GM10248 (cell line): ENCODE measurements around the gene C4BPB.

Experiments
- CTCF ChIA-PET: fragments of 300-600 bp; sonication (Branson Sonifier 250); formaldehyde crosslinking; extraction: SDS; loops from one replicate; lab custom pipeline; 2021; ENCODE audit warnings: antibody characterized with exemption; lab: Yijun Ruan, JAX
- POLR2A ChIA-PET: fragments of 350-650 bp; sonication (Branson Sonifier 250); formaldehyde crosslinking; extraction: SDS; loops from one replicate; lab custom pipeline; 2020; ENCODE audit warnings: antibody characterized with exemption; lab: Yijun Ruan, JAX
- DNase-seq: peaks from one replicate; pipeline ENCODE4 v3.0.0; 2012; ENCODE audit errors: extremely low spot score
- TF ChIP-seq, protein P1 (sequence below): IDR thresholded peaks from 2 replicates; pipeline ENCODE4 v1.5.1; 2012; ENCODE audit warnings: mild to moderate bottlenecking, low read depth; ENCODE audit errors: extremely low read depth, missing control alignments, control extremely low read depth

Gene C4BPB

DNA sequence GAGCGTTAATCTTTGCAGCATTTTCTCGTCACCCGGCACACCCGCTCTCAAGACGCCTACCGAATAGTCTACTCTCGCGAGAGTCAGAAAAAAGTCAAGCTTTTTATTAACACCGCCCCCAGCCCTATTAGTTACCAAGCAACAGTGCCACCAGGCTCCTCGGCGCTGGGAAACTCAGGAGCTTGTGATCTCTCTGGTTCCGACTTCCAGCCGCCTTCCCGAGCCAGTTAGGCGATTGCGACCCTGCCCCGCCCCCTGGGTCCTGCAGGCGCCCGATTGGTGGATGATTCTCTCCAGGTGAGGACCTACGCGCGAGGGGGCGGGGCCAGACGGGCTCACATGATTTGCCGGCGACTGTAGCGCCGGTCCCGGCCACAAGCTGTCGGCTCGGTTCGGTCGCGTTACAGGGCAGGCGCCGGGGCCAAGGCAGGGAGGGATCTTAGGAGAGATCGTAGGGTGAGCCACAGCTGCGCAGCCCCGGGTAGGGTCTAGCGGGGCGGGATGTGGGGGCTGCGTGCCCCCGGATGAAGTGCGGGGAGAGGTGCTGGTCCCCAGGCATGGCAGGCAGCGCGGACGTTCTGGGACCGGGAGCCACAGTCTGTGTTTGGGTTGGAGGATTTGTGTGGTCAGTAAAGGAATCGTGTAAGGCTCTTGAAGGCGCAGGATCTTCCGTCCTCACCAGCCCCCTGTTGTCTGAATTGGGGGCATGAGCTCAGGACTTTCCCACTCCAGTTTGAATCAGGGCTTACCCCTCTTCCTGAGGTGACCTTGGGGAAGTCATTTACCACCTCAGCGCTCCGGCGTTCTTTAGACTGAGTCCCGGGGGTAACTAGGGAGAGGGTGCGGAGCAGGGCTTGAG is 35.5 kb upstream of the C4BPB start, which contains the start of gene PFKFB2:
Gene PFKFB2 (plus strand): TSS at position 365 of the 859 bp plus-strand sequence. CDS start 1,443 bp downstream, outside the sequence.
- ChIA-PET CTCF (interaction anchor here (0.9 to 1.6 kb wide), 14 partner anchors 11 to 512 kb away, joined by 3 to 9 read pairs (median 4); partner anchors contain the start of genes CD55 and EIF2D), POLR2A (interaction anchor here (1.4 kb wide), 1 partner anchor 770 kb away, joined by 3 read pairs; no protein-coding TSS in a partner anchor)
- DNase-seq, result peak; percentile 92
- TF ChIP-seq, protein P1, sequence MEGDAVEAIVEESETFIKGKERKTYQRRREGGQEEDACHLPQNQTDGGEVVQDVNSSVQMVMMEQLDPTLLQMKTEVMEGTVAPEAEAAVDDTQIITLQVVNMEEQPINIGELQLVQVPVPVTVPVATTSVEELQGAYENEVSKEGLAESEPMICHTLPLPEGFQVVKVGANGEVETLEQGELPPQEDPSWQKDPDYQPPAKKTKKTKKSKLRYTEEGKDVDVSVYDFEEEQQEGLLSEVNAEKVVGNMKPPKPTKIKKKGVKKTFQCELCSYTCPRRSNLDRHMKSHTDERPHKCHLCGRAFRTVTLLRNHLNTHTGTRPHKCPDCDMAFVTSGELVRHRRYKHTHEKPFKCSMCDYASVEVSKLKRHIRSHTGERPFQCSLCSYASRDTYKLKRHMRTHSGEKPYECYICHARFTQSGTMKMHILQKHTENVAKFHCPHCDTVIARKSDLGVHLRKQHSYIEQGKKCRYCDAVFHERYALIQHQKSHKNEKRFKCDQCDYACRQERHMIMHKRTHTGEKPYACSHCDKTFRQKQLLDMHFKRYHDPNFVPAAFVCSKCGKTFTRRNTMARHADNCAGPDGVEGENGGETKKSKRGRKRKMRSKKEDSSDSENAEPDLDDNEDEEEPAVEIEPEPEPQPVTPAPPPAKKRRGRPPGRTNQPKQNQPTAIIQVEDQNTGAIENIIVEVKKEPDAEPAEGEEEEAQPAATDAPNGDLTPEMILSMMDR, result no peak

DNA sequence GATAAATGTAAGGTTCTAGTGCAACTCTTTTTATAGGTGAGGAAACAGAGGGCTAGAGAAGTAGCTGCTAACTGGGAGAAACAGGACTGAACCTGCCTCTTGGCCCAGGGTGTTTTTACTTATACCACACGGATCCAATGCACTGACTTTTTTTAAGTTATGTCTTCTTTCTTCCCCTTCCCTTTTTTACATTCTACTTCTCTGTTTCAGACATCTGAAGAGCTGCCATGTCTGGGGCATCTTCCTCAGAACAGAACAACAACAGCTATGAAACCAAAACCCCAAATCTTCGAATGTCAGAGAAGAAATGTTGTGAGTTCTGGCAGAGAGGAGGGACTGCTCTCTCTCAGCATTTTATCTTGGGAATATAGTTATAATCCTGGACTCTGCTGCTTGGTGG is 34.2 kb upstream of the C4BPB start:
- TF ChIP-seq, protein P1, result no peak
- DNase-seq, result no peak
- ChIA-PET CTCF (interaction anchor here (1.2 to 3.2 kb wide), 5 partner anchors 13 to 30 kb away, joined by 3 to 12 read pairs (median 4); no protein-coding TSS in a partner anchor), POLR2A (no interaction called here)

DNA sequence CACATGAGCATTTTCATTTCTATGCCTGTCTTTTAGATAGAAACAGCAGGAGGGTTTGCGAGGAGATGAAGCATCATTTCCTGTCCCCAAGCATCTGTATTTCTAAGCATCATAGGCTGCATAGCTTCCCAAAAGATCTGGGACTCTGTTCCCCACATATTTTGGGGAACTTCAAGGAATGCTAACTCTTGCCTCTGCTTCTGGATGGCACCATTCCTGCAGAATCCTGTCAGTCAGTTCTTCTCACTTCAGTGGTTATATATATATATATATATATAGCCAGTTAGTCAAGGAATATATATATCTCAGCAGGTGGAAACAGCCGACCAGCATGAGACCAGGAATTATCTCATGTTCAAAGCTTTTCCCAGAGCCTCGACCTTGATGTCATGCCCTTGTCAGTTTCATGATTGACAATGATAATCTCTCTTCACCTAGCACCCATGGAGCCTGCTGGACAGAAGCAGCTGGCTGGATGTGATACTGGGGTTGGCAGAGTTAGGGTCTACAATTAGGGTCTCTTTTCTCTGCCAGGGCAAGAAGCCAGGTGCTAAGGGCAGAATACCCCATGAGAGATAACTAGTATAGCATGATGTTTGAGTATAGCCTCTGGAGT is 33.2 kb upstream of the C4BPB start:
- ChIA-PET CTCF (interaction anchor here (1.0 to 3.2 kb wide), 8 partner anchors 12 to 29 kb away, joined by 3 to 12 read pairs (median 4); partner anchors contain the start of gene C1orf116), POLR2A (no interaction called here)
- TF ChIP-seq, protein P1, result no peak
- DNase-seq, result no peak

DNA sequence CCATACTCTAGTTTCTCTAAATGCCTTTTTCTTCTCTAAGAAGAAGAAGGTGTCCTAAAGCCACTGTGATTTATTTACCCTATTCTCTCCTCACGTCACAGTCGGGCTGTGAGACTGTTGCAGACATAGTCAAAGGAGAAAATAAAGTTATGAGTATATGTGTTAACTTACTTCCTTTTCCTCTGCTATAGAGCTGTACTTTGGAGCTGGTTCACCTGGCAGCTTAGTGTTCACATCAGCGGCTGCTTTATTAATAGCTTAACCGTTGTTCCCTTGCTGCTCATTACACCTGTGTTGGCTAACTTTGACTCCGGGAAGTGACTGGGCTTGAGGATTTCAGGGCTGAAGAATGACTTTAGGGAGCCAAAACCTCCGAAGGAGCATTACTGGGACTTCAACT is 32.0 kb upstream of the C4BPB start:
- TF ChIP-seq, protein P1, result no peak
- POLR2A ChIA-PET, result no interaction called here
- CTCF ChIA-PET, result interaction anchor here (1.0 to 3.2 kb wide), 4 partner anchors 17 to 24 kb away, joined by 3 to 12 read pairs (median 8); partner anchors contain the start of gene C1orf116
- DNase-seq, result no peak

DNA sequence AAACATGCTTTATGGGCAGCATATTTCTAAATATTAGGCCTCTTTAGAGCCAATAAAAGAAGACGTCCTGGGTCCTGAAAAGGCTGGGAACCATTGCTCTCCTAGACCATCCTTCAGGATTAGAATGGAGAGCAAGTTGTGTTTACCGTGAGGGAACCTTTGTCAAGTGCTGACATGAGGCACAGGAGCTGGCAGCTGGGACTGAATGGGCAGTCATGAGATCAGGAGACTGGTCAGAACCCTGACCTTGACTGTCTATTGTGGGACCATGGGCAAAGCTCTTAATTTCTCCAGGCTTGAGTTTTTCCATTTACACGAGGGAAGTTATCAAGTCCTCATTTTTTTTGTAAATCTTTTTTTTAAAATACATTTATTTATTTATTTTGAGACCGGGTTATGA is 30.4 kb upstream of the C4BPB start:
- ChIA-PET CTCF (interaction anchor here (1.2 to 2.9 kb wide), 3 partner anchors 9 to 21 kb away, joined by 3 to 13 read pairs (median 11); no protein-coding TSS in a partner anchor), POLR2A (no interaction called here)
- TF ChIP-seq, protein P1, result no peak
- no peak for DNase-seq
